HCT116 (cell line): Measurements from ENCODE around the gene ISL2. TPM values are rescaled to one million over a fixed set of nuclear protein-coding genes. Genes with fewer than 3 reads are reported as not detected.

ENCODE experiments used
- ATAC-seq: fragments of 200-7000 bp; cut with Tn5 transposase; 2 replicates; pipeline ENCODE4 v1.9.1; 2020; ENCODE audit warnings: mild to moderate bottlenecking, moderate library complexity
- BruUV-seq: library from RNA; stranded (reverse); fragments of 400-500 nt; replicated peaks from 2 replicates; lab custom pipeline; 2021; lab: Mats Ljungman, UMichigan
- CTCF ChIA-PET: fragments of 300-600 bp; sonication (Branson Sonifier 250); formaldehyde crosslinking; loops from one replicate; lab custom pipeline; 2021; ENCODE audit warnings: antibody characterized with exemption; lab: Charles Lee
- POLR2A ChIA-PET: fragments of 300-600, 350-600 bp; sonication (Branson Sonifier 250); formaldehyde crosslinking; loops from one replicate; lab custom pipeline; 2021; ENCODE audit warnings: antibody characterized with exemption; lab: Charles Lee
- RAD21 ChIA-PET, 2 experiments: fragments of 300-600 bp; sonication (Branson Sonifier 250); formaldehyde crosslinking; loops; one replicate each; lab custom pipeline; 2023; ENCODE audit warnings: low total read pairs in 2 of 2; ENCODE audit not compliant: uncharacterized antibody in 2 of 2, unreplicated experiment in 2 of 2, low non-redundant PET in 1 of 2; lab: Charles Lee
- DNase-seq: peaks from one replicate; pipeline ENCODE4 v3.0.0-alpha.2; 2010; ENCODE audit warnings: low read depth, low spot score
- H2AFZ ChIP-seq: fragments of 200-600 bp; shearing (Covaris generic), sonication (generic); 2 replicates; pipeline ENCODE4 v1.6.1; 2017; ENCODE audit warnings: low read depth, mixed run types, mixed read lengths, antibody characterized with exemption, low read length; ENCODE audit not compliant: poor library complexity, severe bottlenecking
- H3K27ac ChIP-seq: 2 replicates; pipeline ENCODE4 v1.5.1; 2012; ENCODE audit warnings: low read depth, low read length
- H3K27me3 ChIP-seq: fragments of 200-600 bp; sonication (generic); 2 replicates; pipeline ENCODE4 v1.6.1; 2016; ENCODE audit warnings: mixed run types, low read length, mixed read lengths; ENCODE audit not compliant: insufficient read depth
- H3K36me3 ChIP-seq, 2 experiments: fragments of 200-500 bp in 1 of 2; fragments of 200-600 bp in 1 of 2; sonication (Bioruptor generic) in 1 of 2; sonication (generic) in 1 of 2; 2 replicates each; pipeline versions ENCODE4 v1.5.1 to v1.6.1; 2014 to 2016; ENCODE audit warnings: low read length in 2 of 2, inconsistent platforms in 1 of 2, mixed read lengths in 1 of 2, mixed run types in 1 of 2; ENCODE audit not compliant: insufficient read depth in 2 of 2, control insufficient read depth in 1 of 2
- H3K4me1 ChIP-seq, 2 experiments: fragments of 200-600 bp in 1 of 2; sonication (generic) in 1 of 2; 2 replicates each; pipeline versions ENCODE4 v1.5.1 to v1.6.1; 2012 to 2017; ENCODE audit warnings: low read length in 2 of 2, inconsistent platforms in 1 of 2, mild to moderate bottlenecking in 1 of 2, mixed read lengths in 1 of 2, mixed run types in 1 of 2, moderate library complexity in 1 of 2; ENCODE audit not compliant: insufficient read depth in 2 of 2, control insufficient read depth in 1 of 2
- H3K4me2 ChIP-seq: fragments of 200-600 bp; sonication (generic); 2 replicates; pipeline ENCODE4 v1.6.1; 2017; ENCODE audit warnings: mixed run types, low read length, mixed read lengths
- H3K4me3 ChIP-seq, 2 experiments: fragments of 200-600 bp in 1 of 2; sonication (generic) in 1 of 2; replicated peaks in 1 of 2; 2 replicates each; pipeline ENCODE4 v1.5.1; 2011 to 2016; ENCODE audit warnings: low read length in 2 of 2, control low read depth in 1 of 2, low read depth in 1 of 2, mild to moderate bottlenecking in 1 of 2, mixed read lengths in 1 of 2, mixed run types in 1 of 2
- H3K79me2 ChIP-seq: fragments of 200-600 bp; sonication (generic); 2 replicates; pipeline ENCODE4 v1.6.1; 2017; ENCODE audit warnings: mild to moderate bottlenecking, mixed run types, low read length, moderate library complexity, mixed read lengths; ENCODE audit not compliant: insufficient read depth
- H3K9ac ChIP-seq: fragments of 200-600 bp; sonication (generic); 2 replicates; pipeline ENCODE4 v1.6.1; 2016; ENCODE audit warnings: low read length, mixed read lengths
- H3K9me2 ChIP-seq: fragments of 200-600 bp; sonication (generic), shearing (Covaris generic); 2 replicates; pipeline ENCODE4 v1.6.1; 2017; ENCODE audit warnings: mixed run types, mild to moderate bottlenecking, moderate library complexity; ENCODE audit not compliant: insufficient read depth
- H3K9me3 ChIP-seq, 2 experiments: fragments of 200-500 bp in 1 of 2; fragments of 200-600 bp in 1 of 2; sonication (Bioruptor generic) in 1 of 2; sonication (generic) in 1 of 2; 2 replicates each; pipeline ENCODE4 v1.6.1; 2014 to 2017; ENCODE audit warnings: low read length in 2 of 2, mixed read lengths in 2 of 2, inconsistent platforms in 1 of 2, low read depth in 1 of 2, mild to moderate bottlenecking in 1 of 2, mixed run types in 1 of 2, moderate library complexity in 1 of 2; ENCODE audit not compliant: control insufficient read depth in 1 of 2, insufficient read depth in 1 of 2
- H4K20me1 ChIP-seq: fragments of 200-600 bp; sonication (generic), shearing (Covaris generic); 2 replicates; pipeline ENCODE4 v1.6.1; 2017; ENCODE audit warnings: mixed run types, mild to moderate bottlenecking, moderate library complexity; ENCODE audit not compliant: insufficient read depth
- CBX3 ChIP-seq: IDR thresholded peaks from 2 replicates; pipeline ENCODE4 v1.6.1; 2012; ENCODE audit warnings: low read depth
- EGR1 ChIP-seq: IDR thresholded peaks from 2 replicates; pipeline ENCODE4 v1.6.1; 2012; ENCODE audit warnings: low read depth
- EZH2 ChIP-seq: fragments of 200-600 bp; sonication (generic); IDR thresholded peaks from 2 replicates; pipeline ENCODE4 v1.6.1; 2017; ENCODE audit warnings: antibody characterized with exemption, mixed run types
- EZH2phosphoT487 ChIP-seq: fragments of 200-600 bp; IDR thresholded peaks from 2 replicates; pipeline ENCODE4 v1.6.1; 2018; ENCODE audit warnings: antibody characterized with exemption, borderline replicate concordance
- FOSL1 ChIP-seq: IDR thresholded peaks from 2 replicates; pipeline ENCODE4 v1.6.1; 2012; ENCODE audit warnings: low read depth
- POLR2AphosphoS5 ChIP-seq: IDR thresholded peaks from 2 replicates; pipeline ENCODE4 v1.6.1; 2011; ENCODE audit warnings: mild to moderate bottlenecking, low read depth, low read length, moderate library complexity
- RAD21 ChIP-seq: IDR thresholded peaks from 2 replicates; pipeline ENCODE4 v1.6.1; 2012; ENCODE audit warnings: low read depth, mild to moderate bottlenecking
- SP1 ChIP-seq: IDR thresholded peaks from 2 replicates; pipeline ENCODE4 v1.6.1; 2012; ENCODE audit warnings: low read depth
- SRF ChIP-seq: IDR thresholded peaks from 2 replicates; pipeline ENCODE4 v1.6.1; 2012; ENCODE audit warnings: low read depth
- TCF7L2 ChIP-seq: IDR thresholded peaks from 2 replicates; pipeline ENCODE4 v1.7.0; 2011; ENCODE audit warnings: borderline replicate concordance, inconsistent platforms; ENCODE audit not compliant: insufficient read depth, insufficient read length; ENCODE audit errors: extremely low read depth
- ZFX ChIP-seq: fragments of 450-650 bp; IDR thresholded peaks from 2 replicates; pipeline ENCODE4 v1.6.1; 2017
- intact Hi-C: fragments of 100-400 bp; cut with micrococcal nuclease; formaldehyde crosslinking; loops from 2 replicates; pipeline ENCODE4 v1.10.0; 2022
- total RNA-seq: library from RNA; stranded (reverse); gene quantifications from one replicate; pipeline ENCODE4 v1.2.1, GENCODE V29; 2021; ENCODE audit not compliant: unreplicated experiment
- TF ChIP-seq, protein P1 (sequence below): IDR thresholded peaks from 2 replicates; pipeline ENCODE4 v1.6.1; 2012
- TF ChIP-seq, protein P2 (sequence below): IDR thresholded peaks from 2 replicates; pipeline ENCODE4 v1.6.1; 2012; ENCODE audit warnings: low read depth

ISL2 gene
- total RNA-seq, 1 experiment from 2014 or later, result 11.6 TPM

- Histone ChIP-seq H3K4me1 (peaks cover 8 to 19% of the 10 kb centered on the region in 2 experiments; a peak in 3 of 4 replicates), H3K36me3 (peaks cover 0 to 4% of the 10 kb centered on the region in 2 experiments; a peak in 2 of 4 replicates), H3K27ac (no peak overlapping the region), H3K27me3 (no peaks in the 10 kb centered on the region), H3K79me2 (peaks cover 11% of the 10 kb centered on the region), H3K9ac (no peak overlapping the region), H4K20me1 (no peaks in the 10 kb centered on the region), H3K9me3 (no peaks in the 10 kb centered on the region), H2AFZ (no peak overlapping the region), H3K9me2 (no peaks in the 10 kb centered on the region), H3K4me2 (no peak overlapping the region), H3K4me3 (no peak overlapping the region)
- ATAC-seq (no peak), DNase-seq (no peak)
- ChIA-PET RAD21 (no interaction called here), POLR2A (no interaction called here), CTCF (no interaction called here)
- intact Hi-C loops, result no loop called here
- no TSS peak for BruUV-seq
- TF ChIP-seq POLR2AphosphoS5 (no peak), FOSL1 (no peak), TCF7L2 (no peak), SP1 (no peak), EZH2 (no peak), ZFX (no peak), EGR1 (no peak), SRF (no peak), EZH2phosphoT487 (no peak), RAD21 (no peak), CBX3 (no peak)
- TF ChIP-seq, protein P1, sequence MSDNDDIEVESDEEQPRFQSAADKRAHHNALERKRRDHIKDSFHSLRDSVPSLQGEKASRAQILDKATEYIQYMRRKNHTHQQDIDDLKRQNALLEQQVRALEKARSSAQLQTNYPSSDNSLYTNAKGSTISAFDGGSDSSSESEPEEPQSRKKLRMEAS, result no peak
- TF ChIP-seq, protein P2, sequence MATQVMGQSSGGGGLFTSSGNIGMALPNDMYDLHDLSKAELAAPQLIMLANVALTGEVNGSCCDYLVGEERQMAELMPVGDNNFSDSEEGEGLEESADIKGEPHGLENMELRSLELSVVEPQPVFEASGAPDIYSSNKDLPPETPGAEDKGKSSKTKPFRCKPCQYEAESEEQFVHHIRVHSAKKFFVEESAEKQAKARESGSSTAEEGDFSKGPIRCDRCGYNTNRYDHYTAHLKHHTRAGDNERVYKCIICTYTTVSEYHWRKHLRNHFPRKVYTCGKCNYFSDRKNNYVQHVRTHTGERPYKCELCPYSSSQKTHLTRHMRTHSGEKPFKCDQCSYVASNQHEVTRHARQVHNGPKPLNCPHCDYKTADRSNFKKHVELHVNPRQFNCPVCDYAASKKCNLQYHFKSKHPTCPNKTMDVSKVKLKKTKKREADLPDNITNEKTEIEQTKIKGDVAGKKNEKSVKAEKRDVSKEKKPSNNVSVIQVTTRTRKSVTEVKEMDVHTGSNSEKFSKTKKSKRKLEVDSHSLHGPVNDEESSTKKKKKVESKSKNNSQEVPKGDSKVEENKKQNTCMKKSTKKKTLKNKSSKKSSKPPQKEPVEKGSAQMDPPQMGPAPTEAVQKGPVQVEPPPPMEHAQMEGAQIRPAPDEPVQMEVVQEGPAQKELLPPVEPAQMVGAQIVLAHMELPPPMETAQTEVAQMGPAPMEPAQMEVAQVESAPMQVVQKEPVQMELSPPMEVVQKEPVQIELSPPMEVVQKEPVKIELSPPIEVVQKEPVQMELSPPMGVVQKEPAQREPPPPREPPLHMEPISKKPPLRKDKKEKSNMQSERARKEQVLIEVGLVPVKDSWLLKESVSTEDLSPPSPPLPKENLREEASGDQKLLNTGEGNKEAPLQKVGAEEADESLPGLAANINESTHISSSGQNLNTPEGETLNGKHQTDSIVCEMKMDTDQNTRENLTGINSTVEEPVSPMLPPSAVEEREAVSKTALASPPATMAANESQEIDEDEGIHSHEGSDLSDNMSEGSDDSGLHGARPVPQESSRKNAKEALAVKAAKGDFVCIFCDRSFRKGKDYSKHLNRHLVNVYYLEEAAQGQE, result no peak
These were observed 4.3 kb downstream of the ISL2 start for GRCh38 chr15:76340803-76341365.
